DND-41 (cell line): ENCODE results near the gene NCR1.

Experiments used
- CTCF ChIP-seq: IDR thresholded peaks from 2 replicates; pipeline ENCODE4 v1.5.1; 2012; ENCODE audit warnings: borderline replicate concordance, low read length, moderate library complexity, mild to moderate bottlenecking; ENCODE audit not compliant: poor library complexity, severe bottlenecking; ENCODE audit errors: extremely low read depth
- EZH2 ChIP-seq: IDR thresholded peaks from 3 replicates; pipeline ENCODE4 v1.6.1; 2012; ENCODE audit warnings: borderline replicate concordance, low read depth, mild to moderate bottlenecking, moderate library complexity, low read length, inconsistent platforms; ENCODE audit not compliant: severe bottlenecking

GRCh38 chr19:54959840-54960239, 53.9 kb downstream of the NCR1 start:
- TF ChIP-seq EZH2 = no peak
- no peak for TF ChIP-seq CTCF
